HG02870 (cell line): Measurements from ENCODE around the gene PGRMC1.
A peak's percentile ranks its signal among the peaks of the same experiment; 100 is the strongest.
"Not testable (repeated sequence)": the region's sequence is repeated elsewhere in the genome, so short reads cannot be mapped to it uniquely, and the experiment has no call there.

Experiments used
- ATAC-seq: cut with Tn5 transposase; IDR thresholded peaks from one replicate; pipeline ENCODE4 v1.9.1; 2021; ENCODE audit warnings: mild to moderate bottlenecking, moderate library complexity; ENCODE audit not compliant: unreplicated experiment

Gene PGRMC1

GRCh38 chrX:119231936-119232445 lies 4.1 kb upstream of the PGRMC1 start:
- ATAC-seq = no peak

GRCh38 chrX:119235051-119235511 lies 1.0 kb upstream of the PGRMC1 start:
- ATAC-seq = no peak

GRCh38 chrX:119236623-119237561 lies 807 bp downstream of the PGRMC1 start:
- peak; percentile 27 for ATAC-seq

- ATAC-seq = no peak
Observed at GRCh38 chrX:119237562-119237942, 1.5 kb downstream of the PGRMC1 start.

- no peak for ATAC-seq
Observed at GRCh38 chrX:119238557-119238956, 2.5 kb downstream of the PGRMC1 start.

GRCh38 chrX:119240356-119240755 lies 4.3 kb downstream of the PGRMC1 start:
- ATAC-seq = no peak

- ATAC-seq = no peak
Observed at GRCh38 chrX:119247702-119248101, 11.6 kb downstream of the PGRMC1 start.

GRCh38 chrX:119249891-119250290 lies 13.8 kb downstream of the PGRMC1 start:
- ATAC-seq = no peak

- no peak for ATAC-seq
Observed at GRCh38 chrX:119251386-119251785, 15.3 kb downstream of the PGRMC1 start.

GRCh38 chrX:119252716-119253115 lies 16.6 kb downstream of the PGRMC1 start:
- ATAC-seq = no peak

GRCh38 chrX:119266364-119266995 lies 30.4 kb downstream of the PGRMC1 start:
- no peak for ATAC-seq

- not testable (repeated sequence) for ATAC-seq
Observed at GRCh38 chrX:119267115-119267514, 31.0 kb downstream of the PGRMC1 start.

GRCh38 chrX:119272882-119273419 lies 36.9 kb downstream of the PGRMC1 start:
- no peak for ATAC-seq

- ATAC-seq = no peak
Observed at GRCh38 chrX:119273420-119274192, 37.5 kb downstream of the PGRMC1 start.

- ATAC-seq = not testable (repeated sequence)
Observed at GRCh38 chrX:119282347-119282746, 46.3 kb downstream of the PGRMC1 start.

- no peak for ATAC-seq
Observed at GRCh38 chrX:119288890-119289393, 52.9 kb downstream of the PGRMC1 start.

GRCh38 chrX:119290476-119290875 lies 54.4 kb downstream of the PGRMC1 start:
- no peak for ATAC-seq

- ATAC-seq = not testable (repeated sequence)
Observed at GRCh38 chrX:119291246-119291645, 55.2 kb downstream of the PGRMC1 start.

GRCh38 chrX:119292445-119292844 lies 56.4 kb downstream of the PGRMC1 start:
- ATAC-seq = no peak
